GM21576 (cell line): ENCODE results near the gene ZDHHC24.

Source experiments
- ATAC-seq: cut with Tn5 transposase; IDR thresholded peaks from one replicate; pipeline ENCODE4 v1.9.1; 2021; ENCODE audit warnings: mild to moderate bottlenecking, moderate library complexity; ENCODE audit not compliant: unreplicated experiment

Gene ZDHHC24

DNA sequence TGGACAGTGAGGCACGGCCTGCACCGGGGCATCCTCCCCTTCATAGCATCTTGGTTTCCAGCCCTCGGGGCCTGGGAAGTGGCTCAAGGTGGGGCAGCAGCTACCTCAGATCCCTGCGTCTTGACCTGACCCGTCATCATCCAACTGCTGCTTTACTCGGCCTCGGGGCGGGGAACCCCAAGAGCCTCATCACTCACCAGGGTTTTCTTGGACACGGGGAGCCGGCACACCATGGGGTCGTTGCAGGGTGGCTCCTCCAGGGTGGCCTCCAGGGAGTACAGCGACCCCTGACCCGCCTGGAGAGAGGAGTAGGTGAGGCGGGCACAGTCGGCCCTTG, 21.9 kb upstream of the ZDHHC24 start:
- no peak for ATAC-seq

- ATAC-seq = no peak
Measured at GRCh38 chr11:66566221-66566620, 20.4 kb upstream of the ZDHHC24 start.

- ATAC-seq = no peak
Measured at GRCh38 chr11:66564984-66565383, 19.1 kb upstream of the ZDHHC24 start.

GRCh38 chr11:66564538-66564937, 18.7 kb upstream of the ZDHHC24 start:
- no peak for ATAC-seq

- ATAC-seq = no peak
Measured at GRCh38 chr11:66563832-66564231, 18.0 kb upstream of the ZDHHC24 start.

DNA sequence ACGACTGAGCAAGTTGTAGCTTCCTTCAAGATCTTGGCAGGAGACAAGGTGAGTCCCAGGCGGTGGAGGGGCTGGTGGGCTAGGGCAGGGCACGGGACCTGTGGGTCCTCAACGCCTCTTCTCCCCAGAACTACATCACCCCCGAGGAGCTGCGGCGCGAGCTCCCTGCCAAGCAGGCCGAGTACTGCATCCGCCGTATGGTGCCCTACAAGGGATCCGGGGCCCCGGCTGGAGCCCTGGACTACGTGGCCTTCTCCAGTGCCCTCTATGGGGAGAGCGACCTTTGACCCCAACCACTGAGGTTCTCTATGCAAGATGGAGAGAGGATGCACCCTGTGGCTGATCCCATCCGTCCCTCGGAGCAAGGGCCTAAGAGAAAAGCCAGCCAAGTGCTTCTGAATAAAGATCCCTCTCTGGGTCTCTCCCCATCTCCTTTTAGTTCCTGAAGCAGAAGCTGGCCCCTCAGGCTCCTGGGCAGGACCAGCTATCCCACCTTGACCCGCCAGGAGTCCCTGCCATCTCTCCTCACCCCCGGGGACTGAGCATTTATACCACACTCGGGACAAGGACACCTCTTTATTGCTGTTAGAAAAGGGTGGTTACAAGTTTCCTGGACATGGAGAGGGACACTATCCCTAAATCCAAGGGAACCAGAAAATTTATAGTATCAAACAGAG, 17.2 kb upstream of the ZDHHC24 start:
- ATAC-seq = no peak

DNA sequence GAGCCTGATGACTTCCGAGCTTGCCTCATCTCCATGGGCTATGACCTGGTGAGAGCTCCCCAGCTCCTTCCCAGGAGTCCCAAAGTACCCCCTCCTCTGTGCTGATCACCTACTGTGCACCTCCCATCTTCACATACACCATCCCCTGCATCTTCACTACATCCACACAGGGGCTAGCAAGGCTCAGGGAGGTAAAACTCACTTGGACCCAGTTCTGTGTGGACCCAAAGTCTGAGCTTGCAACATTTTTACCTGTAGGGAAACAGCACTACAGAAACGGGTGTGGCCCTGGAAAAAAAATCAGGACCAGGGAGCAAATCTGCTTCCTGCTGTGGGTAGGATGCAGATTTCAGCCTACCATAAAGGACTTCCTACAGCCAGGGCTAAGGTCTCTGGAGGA, 16.4 kb upstream of the ZDHHC24 start:
- ATAC-seq = no peak

DNA sequence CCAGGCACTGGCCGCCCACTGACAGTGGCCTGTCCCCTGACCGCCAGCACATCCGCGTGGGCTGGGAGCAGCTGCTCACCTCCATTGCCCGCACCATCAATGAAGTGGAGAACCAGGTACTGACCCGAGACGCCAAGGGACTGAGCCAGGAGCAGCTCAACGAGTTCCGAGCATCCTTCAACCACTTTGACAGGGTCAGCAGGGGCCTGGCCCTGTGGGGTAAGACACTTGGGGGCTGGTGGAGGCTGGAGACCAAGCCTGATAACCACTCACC, 16.1 kb upstream of the ZDHHC24 start:
- ATAC-seq = no peak

- ATAC-seq = no peak
Measured at GRCh38 chr11:66561178-66561974, 15.5 kb upstream of the ZDHHC24 start.

GRCh38 chr11:66559866-66560676, 14.2 kb upstream of the ZDHHC24 start:
- ATAC-seq = no peak

- ATAC-seq = no peak
Measured at GRCh38 chr11:66559142-66559865, 13.5 kb upstream of the ZDHHC24 start.

GRCh38 chr11:66557733-66558326, 12.0 kb upstream of the ZDHHC24 start:
- no peak for ATAC-seq

- ATAC-seq = no peak
Measured at GRCh38 chr11:66556086-66556485, 10.2 kb upstream of the ZDHHC24 start.

DNA sequence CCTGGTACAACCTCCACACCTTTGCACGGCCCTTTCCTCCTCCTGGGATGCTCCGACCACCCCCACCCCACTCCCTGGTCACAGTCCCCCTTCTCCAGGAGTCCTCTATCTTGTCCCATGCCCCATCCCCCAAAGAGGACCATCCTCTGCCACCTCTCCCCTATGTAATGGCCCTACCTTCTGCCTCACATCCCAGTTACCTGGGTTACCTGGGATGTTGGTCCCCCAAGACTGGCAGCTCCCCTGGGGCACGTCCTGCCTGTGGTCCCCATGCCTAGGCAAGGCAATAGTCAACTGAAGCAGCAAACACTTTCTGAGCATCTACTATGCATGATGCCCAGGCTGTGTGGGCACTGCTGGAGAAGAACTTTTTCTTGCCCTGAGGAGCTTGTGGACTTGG, 9.6 kb upstream of the ZDHHC24 start:
- ATAC-seq = no peak

DNA sequence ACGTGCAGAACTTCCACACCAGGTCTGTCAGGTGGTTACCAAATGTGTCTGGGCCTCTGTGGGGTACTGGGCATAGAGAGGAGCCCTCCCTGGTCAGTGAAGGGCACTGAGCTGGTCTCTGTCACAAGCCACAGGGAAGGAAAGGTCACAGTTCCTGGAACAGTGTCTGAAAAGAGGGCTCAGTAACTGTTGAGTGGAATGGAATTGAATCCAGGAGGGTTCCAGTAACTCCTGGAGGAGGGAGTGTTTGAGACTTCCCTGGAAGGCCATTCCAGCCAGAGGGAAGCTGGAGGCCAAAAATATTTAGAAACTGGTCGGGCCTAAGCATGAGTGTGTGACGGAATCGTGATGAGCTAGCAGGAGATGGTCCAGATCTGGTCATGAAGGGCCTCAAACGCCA, 8.8 kb upstream of the ZDHHC24 start:
- no peak for ATAC-seq

GRCh38 chr11:66550887-66551286, 5.0 kb upstream of the ZDHHC24 start:
- no peak for ATAC-seq

DNA sequence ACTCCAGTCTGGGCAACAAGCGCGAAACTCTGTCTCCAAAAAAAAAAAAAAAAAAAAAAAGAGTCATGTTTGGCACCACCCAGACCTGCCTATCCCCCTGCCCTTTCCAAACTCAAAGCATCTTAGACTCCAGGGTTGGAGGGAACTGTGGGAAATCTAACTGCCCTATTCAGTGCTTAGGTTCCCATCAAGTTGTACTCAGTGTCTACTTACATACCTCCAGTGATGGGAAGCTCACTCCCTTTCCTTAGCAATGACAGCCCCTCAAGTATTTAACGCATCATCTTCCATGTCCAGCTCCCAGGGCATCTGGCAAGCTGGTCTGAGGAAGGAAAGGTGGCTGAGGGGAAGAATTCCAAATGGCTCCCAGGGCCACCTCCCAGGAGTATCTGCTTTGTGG, 3.8 kb upstream of the ZDHHC24 start:
- no peak for ATAC-seq

- ATAC-seq = no peak
Measured at GRCh38 chr11:66548774-66549630, 3.2 kb upstream of the ZDHHC24 start.

DNA sequence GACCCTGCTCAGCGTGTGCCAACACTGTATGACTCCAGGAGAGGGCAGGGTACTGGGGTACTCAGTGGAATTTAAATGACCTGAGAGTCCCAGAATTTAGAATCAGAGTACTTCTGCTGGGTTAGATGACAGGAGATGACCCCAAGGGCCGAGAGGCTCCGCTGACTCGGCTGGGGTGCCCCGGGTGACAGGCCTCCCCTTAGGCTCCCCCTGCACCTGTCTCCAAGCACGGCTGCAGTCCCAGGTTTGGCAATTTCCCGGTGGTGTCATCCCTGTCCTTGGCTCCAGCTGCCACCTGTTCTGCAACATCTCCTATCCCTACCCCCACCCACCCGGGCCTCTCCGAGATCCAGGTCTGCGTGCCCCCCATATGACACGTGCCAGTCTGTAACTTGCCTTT, 2.2 kb upstream of the ZDHHC24 start:
- ATAC-seq = no peak

GRCh38 chr11:66547662-66548009, 1.8 kb upstream of the ZDHHC24 start:
- no peak for ATAC-seq
